HAP-1 (cell line): ENCODE data around the gene LSM14B.
"Not testable (repeated sequence)": the region's sequence is repeated elsewhere in the genome, so short reads cannot be mapped to it uniquely, and the experiment has no call there.

ENCODE experiments used
- DNase-seq, 2 experiments: peaks; one replicate each; pipeline ENCODE4 v3.0.0-alpha.2; 2016 to 2020; ENCODE audit warnings: low spot score in 2 of 2
- H3K27me3 ChIP-seq: fragments of 250-450 bp; sonication (Bioruptor Pico); 2 replicates; pipeline ENCODE4 v1.5.1; 2020; ENCODE audit warnings: low read depth, mild to moderate bottlenecking, moderate library complexity
- H3K36me3 ChIP-seq: fragments of 250-450 bp; sonication (Bioruptor Pico); replicated peaks from 2 replicates; pipeline ENCODE4 v1.5.1; 2020; ENCODE audit warnings: mild to moderate bottlenecking
- H3K4me1 ChIP-seq: fragments of 250-450 bp; sonication (Bioruptor Pico); 2 replicates; pipeline ENCODE4 v1.5.1; 2020; ENCODE audit warnings: mild to moderate bottlenecking
- H3K4me3 ChIP-seq: fragments of 250-450 bp; sonication (Bioruptor Pico); 2 replicates; pipeline ENCODE4 v1.5.1; 2020; ENCODE audit warnings: mild to moderate bottlenecking, moderate library complexity
- H3K9me3 ChIP-seq: fragments of 250-450 bp; sonication (Bioruptor Pico); 2 replicates; pipeline ENCODE4 v1.5.1; 2020; ENCODE audit warnings: mild to moderate bottlenecking, moderate library complexity
- in situ Hi-C: fragments of 300-500 bp; cut with MboI; formaldehyde crosslinking; loops from 3 replicates; pipeline ENCODE4 v1.14.3; 2020; ENCODE audit warnings: low sequenced_read_pairs, inconsistent platforms, mixed read lengths

The LSM14B gene

DNA sequence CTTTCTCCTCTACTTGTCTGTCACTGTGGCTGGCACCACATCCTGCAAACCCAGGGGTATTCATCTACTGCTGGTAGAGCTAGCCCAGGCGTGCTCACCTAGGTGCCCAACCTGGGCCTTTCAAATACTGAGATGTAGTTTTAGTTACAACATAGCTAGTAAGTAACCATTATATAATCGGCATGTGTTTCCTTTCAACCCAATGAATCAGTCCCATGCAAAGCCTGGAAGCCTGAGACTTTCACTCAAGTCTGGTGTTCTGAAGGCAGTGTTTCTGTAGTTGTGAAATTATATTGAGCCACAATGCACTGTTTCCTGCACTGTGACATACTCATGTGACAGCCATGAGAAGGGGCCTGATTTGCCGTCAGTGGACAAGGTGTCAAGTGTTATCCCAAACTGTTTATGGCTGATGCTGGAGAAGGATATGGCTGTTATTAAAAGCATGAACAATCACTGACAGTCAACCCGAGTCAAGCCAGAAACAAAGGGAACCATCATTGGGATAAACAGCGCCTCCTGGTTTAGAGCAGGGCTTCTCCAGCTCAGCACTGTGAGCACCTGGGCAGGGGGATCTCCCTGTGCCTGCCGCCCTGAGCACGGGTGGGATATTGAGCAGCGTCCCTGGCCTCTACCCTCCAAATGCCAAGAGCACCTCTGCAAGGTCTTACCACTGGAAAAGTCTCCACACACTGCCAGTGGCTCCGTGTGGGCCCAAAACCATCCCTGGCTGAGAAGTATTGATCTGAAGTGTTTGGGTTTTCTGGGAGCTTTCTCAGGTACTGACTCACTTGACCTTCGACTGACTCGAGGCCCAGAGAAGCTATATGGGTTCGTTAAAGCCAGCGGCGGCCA lies 19.3 kb downstream of the LSM14B start:
- Histone ChIP-seq H3K27me3 (no peaks in the 10 kb centered on the region), H3K36me3 (peaks cover 52% of the 10 kb centered on the region), H3K4me1 (peaks cover 15% of the 10 kb centered on the region), H3K4me3 (peak overlapping the region; percentile 72), H3K9me3 (no peaks in the 10 kb centered on the region)
- peak; percentile 35 to 53 for DNase-seq
- in situ Hi-C loops, result no loop called here

DNA sequence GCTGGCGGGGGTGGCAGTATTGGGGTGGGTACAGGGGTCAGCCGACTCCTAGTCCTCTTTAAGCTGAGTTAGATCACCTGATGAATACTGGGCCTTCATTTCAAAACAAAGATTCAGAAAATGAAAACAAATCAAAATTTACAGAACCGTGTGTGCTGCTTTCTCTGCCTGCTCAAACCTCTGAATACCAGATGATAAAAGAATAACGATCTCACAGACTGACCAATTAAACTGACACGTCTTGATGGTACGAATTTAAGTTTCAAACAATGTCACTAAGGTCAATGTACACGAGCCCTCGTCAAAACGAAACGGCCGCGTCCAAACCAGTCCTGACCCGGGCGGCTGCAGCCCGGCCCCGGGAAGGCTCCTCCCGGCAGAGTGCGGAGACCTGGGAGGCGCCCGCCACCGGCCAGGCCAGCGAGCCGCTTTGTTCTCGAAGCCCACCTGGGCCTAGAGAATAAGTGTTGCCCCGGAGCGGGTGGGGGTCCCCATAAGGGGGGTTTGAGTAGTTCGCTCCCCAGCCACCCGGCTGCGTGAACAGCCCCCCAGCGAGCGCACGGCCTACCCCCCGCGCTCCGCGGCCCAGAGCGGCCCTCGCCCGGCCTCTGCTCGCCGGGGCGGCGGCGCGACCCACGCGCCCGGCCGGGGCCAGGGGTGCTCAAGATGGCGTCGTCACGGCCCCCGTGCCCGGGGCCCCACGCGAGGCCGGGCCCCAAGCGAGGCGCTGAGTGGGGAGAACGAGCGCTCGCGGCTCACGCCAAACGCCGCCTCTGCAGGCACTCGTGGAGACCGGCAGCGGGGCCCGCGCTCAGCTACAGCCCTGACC lies 20.2 kb downstream of the LSM14B start:
- in situ Hi-C loops, result no loop called here
- peak overlapping the region; percentile 72 for H3K4me3 ChIP-seq
- H3K36me3 ChIP-seq, result peaks cover 43% of the 10 kb centered on the region
- no peaks in the 10 kb centered on the region for H3K27me3 ChIP-seq
- no peak for DNase-seq
- H3K4me1 ChIP-seq, result peaks cover 15% of the 10 kb centered on the region
- no peaks in the 10 kb centered on the region for H3K9me3 ChIP-seq

DNA sequence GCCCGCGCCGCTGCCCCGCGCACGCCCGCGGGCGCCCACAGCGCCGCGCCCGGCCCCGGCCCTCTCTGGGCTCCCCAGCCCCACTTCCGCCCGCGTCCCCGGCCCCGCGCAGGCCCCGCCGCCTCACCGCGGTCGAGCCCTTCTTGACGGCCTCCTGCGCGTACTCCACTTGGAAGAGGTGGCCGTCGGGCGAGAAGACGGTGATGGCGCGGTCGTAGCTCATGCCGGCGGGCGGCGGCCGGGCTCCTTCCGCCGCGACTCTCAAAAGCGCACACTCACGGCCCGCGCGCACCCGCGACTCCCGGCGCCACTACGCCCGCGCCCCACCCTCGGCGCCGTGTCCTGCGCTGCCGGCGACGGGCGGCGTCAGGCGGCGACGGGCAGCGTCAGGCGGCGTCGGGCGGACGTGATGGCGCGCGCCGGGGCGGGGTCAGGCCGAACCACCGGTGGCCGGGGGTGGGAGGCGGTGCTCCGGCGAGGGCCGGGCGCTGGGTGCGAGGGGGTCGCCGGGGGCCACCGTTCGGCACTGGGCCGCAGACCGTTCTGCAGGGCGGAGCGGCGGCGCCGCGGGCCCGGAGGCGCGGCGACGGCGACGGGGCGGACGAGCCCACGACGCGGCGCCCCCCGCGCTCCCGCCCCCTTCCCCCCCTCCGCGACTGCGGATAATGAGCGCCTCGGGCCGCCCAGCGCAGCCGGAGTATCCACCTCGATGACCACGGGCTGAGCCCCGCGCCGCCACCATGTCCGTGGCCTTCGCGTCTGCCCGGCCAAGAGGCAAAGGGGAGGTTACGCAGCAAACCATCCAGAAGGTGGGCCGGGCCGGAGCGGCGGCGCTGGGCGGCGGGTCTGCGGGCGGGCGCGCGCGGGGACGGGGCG lies 21.0 kb downstream of the LSM14B start, which contains the start of the genes PSMA7 and SS18L1:
PSMA7 (minus strand) TSS at position 314 of the 876 bp plus-strand sequence; CDS start at position 223, 91 bp downstream.
SS18L1 (plus strand) TSS at position 689 of the 876 bp plus-strand sequence; CDS start at position 741, 52 bp downstream.
- no peaks in the 10 kb centered on the region for H3K27me3 ChIP-seq
- DNase-seq, result peak; percentile 72 to 86
- no peaks in the 10 kb centered on the region for H3K9me3 ChIP-seq
- peak within 1 kb of the TSS; percentile 72 for H3K4me3 ChIP-seq
- in situ Hi-C loops, result no loop called here
- H3K36me3 ChIP-seq, result peaks cover 35% of the 10 kb centered on the region
- H3K4me1 ChIP-seq, result peaks cover 15% of the 10 kb centered on the region

GRCh38 chr20:62143957-62144825 lies 21.9 kb downstream of the LSM14B start:
- in situ Hi-C loops, result no loop called here
- Histone ChIP-seq H3K27me3 (no peaks in the 10 kb centered on the region), H3K4me1 (peaks cover 15% of the 10 kb centered on the region), H3K36me3 (peaks cover 26% of the 10 kb centered on the region), H3K4me3 (peak overlapping the region; percentile 67), H3K9me3 (no peaks in the 10 kb centered on the region)
- DNase-seq, result peak; percentile 18 to 71

GRCh38 chr20:62145688-62146018 lies 23.4 kb downstream of the LSM14B start:
- no peaks in the 10 kb centered on the region for H3K9me3 ChIP-seq
- H3K36me3 ChIP-seq, result peaks cover 12% of the 10 kb centered on the region
- in situ Hi-C loops, result loop anchor here (5.0 kb wide), 1 partner anchor 133 kb away; no protein-coding TSS in a partner anchor
- H3K27me3 ChIP-seq, result no peaks in the 10 kb centered on the region
- no peak for DNase-seq
- H3K4me3 ChIP-seq, result no peak overlapping the region
- peaks cover 15% of the 10 kb centered on the region for H3K4me1 ChIP-seq

GRCh38 chr20:62146019-62146755 lies 23.9 kb downstream of the LSM14B start:
- in situ Hi-C loops, result loop anchor here (5.0 kb wide), 1 partner anchor 134 kb away; no protein-coding TSS in a partner anchor
- Histone ChIP-seq H3K4me3 (no peak overlapping the region), H3K27me3 (no peaks in the 10 kb centered on the region), H3K9me3 (no peaks in the 10 kb centered on the region), H3K4me1 (peaks cover 14% of the 10 kb centered on the region), H3K36me3 (peaks cover 6% of the 10 kb centered on the region)
- DNase-seq, result no peak

DNA sequence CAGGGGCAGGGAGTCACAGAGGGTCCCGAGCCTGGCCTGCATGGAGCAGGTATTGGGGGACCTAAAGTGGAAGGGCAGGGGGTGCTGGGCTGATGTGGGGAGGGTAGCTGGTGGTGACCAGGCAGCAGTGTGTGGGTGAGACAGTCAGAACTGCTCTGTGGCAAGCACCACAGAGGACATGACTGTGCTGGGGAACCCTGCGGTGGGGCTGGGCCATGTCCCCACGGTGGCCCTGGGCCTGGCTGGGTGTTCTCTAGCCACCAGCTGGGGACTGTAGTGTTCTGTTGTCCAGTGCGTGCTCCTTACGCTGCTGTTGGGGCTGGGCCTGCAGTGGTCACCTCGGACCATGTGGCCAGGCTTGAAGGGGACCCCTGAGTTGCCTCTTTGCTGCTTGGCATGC lies 24.9 kb downstream of the LSM14B start:
- DNase-seq, result no peak
- Histone ChIP-seq H3K27me3 (no peaks in the 10 kb centered on the region), H3K4me1 (peaks cover 7% of the 10 kb centered on the region), H3K36me3 (no peaks in the 10 kb centered on the region; the same call in 1 of the 2 replicates), H3K9me3 (no peaks in the 10 kb centered on the region; the same call in 1 of the 2 replicates), H3K4me3 (no peak overlapping the region)
- in situ Hi-C loops, result loop anchor here (5.0 kb wide), 1 partner anchor 135 kb away; no protein-coding TSS in a partner anchor

DNA sequence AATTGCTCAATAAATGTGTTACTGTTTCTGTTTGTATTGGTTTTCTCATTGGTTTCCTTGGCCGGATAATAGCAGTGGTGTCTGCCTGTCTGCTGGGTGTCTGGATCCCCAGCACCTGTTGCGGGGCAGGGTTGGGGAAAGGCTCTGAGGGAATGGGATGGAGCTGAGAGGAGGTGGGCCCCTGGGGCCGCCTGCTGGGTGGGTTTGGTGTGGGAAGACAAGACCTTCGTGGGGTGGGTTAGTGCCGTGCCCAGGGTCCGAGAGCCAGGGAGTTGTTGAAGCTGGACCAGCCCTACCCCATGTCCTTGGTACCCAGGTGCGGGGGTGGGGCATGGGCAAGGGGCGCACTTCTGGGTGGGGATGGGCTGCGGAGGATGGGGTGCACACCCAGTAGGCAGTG lies 25.3 kb downstream of the LSM14B start:
- Histone ChIP-seq H3K36me3 (no peaks in the 10 kb centered on the region; the same call in 1 of the 2 replicates), H3K4me3 (no peak overlapping the region), H3K27me3 (no peaks in the 10 kb centered on the region), H3K9me3 (no peaks in the 10 kb centered on the region; the same call in 1 of the 2 replicates), H3K4me1 (peaks cover 7% of the 10 kb centered on the region)
- DNase-seq, result no peak
- in situ Hi-C loops, result loop anchor here (5.0 kb wide), 1 partner anchor 135 kb away; no protein-coding TSS in a partner anchor

GRCh38 chr20:62148383-62148782 lies 26.1 kb downstream of the LSM14B start:
- H3K36me3 ChIP-seq, H3K27me3 ChIP-seq, DNase-seq, H3K9me3 ChIP-seq, H3K4me3 ChIP-seq, H3K4me1 ChIP-seq: not testable (repeated sequence)
- in situ Hi-C loops, result loop anchor here (5.0 kb wide), 1 partner anchor 136 kb away; no protein-coding TSS in a partner anchor

DNA sequence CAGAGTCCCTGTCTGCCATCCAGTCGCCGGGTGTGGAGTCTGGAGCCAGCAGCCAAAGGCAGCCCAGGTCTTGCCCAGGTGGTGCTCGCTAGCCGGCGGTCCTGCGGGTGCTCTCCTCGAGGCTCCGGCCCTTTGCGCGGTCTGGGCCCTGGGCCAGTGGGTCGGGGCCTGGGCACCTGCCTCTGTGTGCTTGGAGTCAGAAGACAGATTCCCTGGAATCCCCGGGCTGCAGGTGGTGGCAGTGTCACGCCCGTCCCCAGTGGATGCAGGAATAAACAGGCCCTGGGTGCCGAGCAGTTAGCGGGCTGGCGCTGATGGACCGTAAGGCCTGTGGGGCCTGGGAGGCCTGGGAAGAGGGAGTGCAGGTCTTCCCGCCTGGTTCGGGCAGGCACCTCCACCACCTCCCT lies 26.6 kb downstream of the LSM14B start:
- no peaks in the 10 kb centered on the region for H3K27me3 ChIP-seq
- in situ Hi-C loops, result loop anchor here (5.0 kb wide), 1 partner anchor 137 kb away; no protein-coding TSS in a partner anchor
- H3K4me1 ChIP-seq, result peaks cover 7% of the 10 kb centered on the region
- H3K9me3 ChIP-seq, result peaks cover 2% of the 10 kb centered on the region; the same call in 1 of the 2 replicates
- peaks cover 4% of the 10 kb centered on the region; the same call in 1 of the 2 replicates for H3K36me3 ChIP-seq
- H3K4me3 ChIP-seq, result no peak overlapping the region
- DNase-seq, result no peak

DNA sequence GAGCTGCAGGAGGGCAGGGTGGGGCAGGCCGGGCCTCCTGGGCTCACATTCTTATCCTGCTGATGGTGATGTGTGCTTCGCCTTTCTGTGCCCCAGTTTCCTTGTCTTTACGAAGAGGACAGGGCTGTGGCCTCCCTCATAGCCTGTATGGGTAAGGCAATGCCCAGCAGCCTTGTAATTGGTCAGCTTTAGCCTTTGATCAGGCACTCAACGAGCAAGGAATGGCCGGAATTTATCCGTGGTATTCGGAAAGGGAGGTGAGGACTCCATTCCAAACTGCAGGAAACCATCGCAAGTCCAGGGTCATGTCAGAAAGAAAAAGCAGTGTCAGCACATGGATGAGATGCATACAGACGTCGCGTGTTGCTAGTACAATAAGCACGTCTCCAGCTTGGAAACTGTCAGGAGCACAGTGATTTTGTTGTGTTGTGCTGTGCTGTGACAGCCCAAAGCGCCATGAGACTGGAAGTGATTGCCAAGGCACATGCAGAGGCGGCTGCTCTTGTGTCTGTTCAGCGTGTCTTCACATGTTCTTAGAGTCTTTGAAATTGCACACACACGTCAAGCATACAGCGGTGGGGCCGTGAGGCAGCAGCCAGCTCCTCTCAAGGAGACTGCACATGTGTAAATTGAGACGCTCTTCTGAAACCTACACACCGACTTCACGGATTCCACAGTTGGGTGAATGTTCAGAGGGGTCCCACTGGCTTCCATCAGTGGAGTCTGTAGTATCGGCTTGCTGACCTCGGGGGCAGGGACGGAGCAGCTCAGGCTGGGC lies 27.4 kb downstream of the LSM14B start:
- Histone ChIP-seq H3K9me3 (peaks cover 2% of the 10 kb centered on the region; the same call in 1 of the 2 replicates), H3K4me3 (no peak overlapping the region), H3K36me3 (peaks cover 8% of the 10 kb centered on the region; the same call in 1 of the 2 replicates), H3K27me3 (no peaks in the 10 kb centered on the region), H3K4me1 (peaks cover 5% of the 10 kb centered on the region)
- in situ Hi-C loops, result loop anchor here (5.0 kb wide), 1 partner anchor 137 kb away; no protein-coding TSS in a partner anchor
- DNase-seq, result no peak
